ENCODE results near the gene CSNK1E.

The CSNK1E gene

DNA sequence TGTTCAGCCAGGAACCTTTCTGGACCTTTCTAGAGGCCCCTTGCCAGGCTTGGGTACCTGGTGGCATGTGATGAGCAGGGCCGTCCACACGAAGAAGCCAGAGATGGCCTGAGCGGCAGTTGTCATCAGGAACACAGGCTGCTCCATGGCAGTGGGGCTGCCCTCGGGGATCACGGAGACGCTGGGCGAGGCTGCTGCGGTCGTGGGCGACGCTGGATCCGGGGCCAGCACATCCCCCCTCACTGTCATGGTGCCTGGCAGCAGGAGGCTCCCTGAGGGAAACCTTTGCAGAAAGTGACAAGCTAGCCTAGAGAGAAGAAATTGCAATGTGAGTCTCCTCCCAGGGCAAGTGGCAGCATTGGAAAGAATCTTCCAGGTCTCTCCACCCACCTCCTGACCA lies 69.5 kb downstream of the CSNK1E start:
- no peak for DNase-seq

DNA sequence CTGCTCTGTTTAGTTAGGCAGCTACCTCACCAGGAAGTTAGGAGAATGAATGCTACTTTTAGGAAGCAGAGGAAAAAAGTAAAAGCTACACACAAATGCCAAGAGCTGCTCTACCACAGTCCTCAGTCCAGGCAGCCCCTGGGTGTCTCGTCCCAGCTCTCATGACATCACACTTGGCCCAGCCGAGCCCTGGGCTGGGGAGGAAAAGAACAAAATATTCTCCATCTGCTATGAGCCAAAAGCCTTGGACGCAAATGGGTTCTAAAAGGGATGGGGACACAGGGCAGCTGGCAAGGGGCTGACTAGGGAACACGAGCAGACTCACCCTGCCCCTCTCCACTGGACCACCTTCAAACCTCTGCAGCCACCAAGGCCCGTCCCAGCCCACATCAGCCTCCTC lies 70.5 kb downstream of the CSNK1E start:
- DNase-seq, result no peak

DNA sequence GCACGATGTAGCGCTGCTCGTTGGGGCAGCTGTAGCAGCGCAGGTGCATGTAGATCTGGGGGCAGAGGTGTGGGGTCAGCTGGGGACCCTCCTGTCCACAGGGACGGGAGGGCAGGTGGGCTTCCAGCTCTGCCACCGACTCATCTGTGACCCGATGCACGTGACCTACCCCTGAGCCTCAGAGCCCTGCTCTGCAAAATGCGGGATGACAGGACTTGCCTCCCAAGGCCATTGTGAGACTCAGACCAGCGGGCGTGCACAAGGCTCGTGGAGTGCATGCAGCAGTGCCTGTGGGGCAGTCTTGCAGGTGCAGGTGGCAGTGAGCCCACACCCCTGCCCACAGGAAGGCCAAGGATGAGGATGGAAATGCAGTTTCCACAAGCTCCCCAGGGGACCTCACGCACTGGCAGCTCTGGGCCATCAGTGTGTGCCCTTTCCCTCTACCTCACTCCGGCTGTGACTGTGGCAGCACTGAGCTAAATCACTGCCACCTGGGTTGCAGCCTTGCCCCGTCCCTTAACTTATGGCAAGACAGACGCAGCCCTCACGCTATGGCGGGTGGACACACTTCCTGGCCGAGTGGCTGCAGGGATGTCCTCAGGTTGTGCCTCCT lies 71.1 kb downstream of the CSNK1E start:
- no peak for DNase-seq

DNA sequence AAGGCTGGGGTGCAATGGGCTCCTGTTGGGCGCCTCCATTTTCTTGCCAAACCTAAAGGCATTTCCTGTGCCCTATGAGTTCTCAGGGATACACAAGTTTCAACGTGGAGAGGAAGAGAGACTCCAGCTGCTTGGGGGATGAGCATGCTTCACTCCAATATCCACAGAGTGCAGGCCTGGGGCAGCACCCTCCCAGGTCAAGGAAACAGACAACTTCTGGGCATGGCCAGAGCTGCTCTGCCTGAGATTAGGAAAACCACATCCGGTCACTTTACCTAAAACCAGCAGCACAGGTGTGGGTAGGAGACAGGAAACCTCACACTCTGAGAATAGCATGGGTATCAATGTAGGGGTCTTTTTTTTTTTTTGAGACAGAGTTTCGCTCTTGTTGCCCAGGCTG lies 73.1 kb downstream of the CSNK1E start:
- DNase-seq, result no peak

DNA sequence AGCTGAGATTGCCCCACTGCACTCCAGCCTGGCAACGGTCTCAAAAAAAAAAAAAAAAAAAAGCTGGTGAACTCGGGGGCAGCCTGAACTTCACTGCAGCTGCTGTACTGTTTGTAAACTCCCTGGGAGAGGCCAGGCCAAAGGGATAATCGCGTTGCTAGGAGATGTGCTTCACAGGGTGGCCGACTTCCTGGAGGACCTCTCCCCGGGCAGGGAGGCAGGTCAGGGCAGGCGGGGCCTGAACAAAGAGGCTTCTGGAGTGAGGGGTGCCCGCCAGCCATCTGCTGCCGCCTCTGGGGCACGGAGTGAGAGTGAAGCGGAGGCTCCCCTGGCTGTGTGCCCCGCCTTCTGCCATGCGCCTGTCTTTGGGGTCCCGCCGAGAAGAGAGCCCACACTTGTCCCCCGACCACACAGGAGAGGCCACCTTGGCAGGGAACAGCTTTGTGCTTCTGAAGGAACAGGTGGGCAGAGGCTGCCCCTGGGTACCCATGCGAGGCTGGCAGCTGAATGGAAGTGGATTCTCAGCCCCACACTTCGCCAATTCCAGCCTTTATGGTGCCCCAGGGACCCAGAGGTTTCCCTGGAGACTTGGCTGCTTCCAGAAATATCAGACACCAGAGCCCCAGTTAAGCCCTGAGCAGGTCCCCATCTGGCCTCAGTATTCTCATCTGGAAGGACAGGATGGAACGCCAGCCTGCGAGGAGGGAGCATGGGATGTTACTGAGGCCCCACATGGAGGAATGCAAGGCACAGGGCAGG lies 74.0 kb downstream of the CSNK1E start:
- no peak for DNase-seq

DNA sequence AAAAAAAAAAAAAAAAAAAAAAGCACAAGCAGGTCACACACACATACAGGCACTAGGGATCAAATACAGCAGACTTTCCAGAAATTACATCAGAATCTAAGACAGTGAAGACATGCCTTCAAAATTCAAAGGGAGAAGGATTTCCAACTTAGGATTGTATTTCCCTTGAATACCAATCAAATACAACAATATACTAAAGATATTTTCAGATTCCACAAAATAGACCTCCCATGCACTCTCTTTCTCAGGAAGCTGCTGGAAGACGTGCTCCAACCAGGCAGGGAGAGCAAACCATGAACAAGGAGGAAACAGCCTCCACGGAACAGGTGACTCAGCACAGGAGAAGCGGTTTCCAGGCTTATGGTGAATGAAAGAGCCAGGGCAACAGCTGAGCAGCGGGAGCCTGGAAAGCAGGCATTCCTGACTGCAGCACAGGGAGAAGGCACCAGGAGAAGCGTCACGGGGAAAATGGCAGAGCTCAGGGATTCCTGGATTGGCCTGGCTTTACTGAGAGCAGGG lies 76.4 kb downstream of the CSNK1E start:
- no peak for DNase-seq

Data from activated CD4-positive, alpha-beta T cell treated with anti-CD3 and anti-CD28 coated beads, Interleukin-10, Interleukin-2, amounts not matched to agents 100 ng/mL and 50 ng/mL, durations not matched to agents 16 hours and 8 hours (primary cell).